ENCODE measurements around the gene FGB. TPM values are rescaled to one million over a fixed set of nuclear protein-coding genes. Genes with fewer than 3 reads are reported as not detected.
A peak's percentile ranks its signal among the peaks of the same experiment; 100 is the strongest.

FGB gene
- total and polyA plus RNA-seq, 12 donors: 1.2 TPM; not detected in 11

DNA sequence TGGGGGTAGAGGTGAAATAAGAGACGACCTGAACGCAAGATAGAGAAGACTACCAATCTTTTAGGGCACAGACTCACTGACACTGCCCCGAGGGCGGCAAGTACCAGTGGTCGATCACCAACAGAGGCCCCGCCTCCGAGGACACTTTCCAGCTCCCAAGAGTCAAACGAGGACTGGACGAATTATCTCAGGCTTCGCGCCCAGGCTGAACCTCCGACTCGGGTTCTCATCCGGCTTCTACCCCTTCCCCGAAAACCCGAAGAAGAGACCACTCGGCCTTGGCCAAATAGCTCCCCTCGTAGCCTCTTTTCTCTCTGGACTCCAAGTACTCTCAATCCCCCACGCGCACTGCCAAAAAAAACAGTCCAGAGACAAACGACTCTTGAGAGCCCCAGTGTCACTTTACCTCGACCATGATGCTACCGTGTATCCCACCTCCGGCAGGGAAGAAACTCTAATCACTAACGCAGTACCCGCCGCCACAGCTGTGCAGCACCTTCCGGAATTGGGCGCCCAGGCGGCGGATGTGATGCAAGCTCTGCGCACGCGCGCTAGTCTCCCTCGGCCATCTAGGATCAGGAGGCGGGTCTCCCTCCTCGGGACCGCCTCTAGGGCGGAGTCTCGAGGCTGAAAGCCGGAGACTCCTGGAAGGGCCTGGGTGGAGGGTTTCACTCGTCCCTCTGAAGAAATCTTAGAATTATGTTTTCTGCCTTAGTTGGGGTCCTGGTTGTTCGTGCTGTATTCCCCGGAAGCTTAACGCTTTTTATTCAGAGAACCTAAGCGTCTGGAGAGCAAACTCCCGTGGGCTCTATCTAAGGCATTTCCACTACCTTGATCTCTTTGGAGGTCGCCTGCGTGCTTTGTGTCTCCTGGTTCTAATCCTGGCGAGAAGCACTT, 12.7 kb upstream of the FGB start, which contains the start of gene PLRG1:
Gene PLRG1 (minus strand): TSS at position 507 of the 897 bp plus-strand sequence. CDS start 92 bp downstream, at position 415.
- Histone ChIP-seq H3K4me3 (peak within 1 kb of the TSS; percentile 58 to 93 (median 77)), H3K36me3 (peaks cover 0 to 36% (median 22%) of the 10 kb centered on the region in 9 donors), H3K27ac (peak within 1 kb of the TSS in 9 of 10 donors; percentile 37 to 88 (median 80)), H3K9me3 (no peaks in the 10 kb centered on the region), H3K27me3 (no peaks in the 10 kb centered on the region), H3K4me1 (peaks cover 0 to 23% (median 18%) of the 10 kb centered on the region in 9 donors)
- ATAC-seq (peak; percentile 100), DNase-seq (peak; percentile 95 to 98)
- 0% methylated on average over 51 of the region's 51 CpGs for WGBS, 2 donors
- peak in 5 of 9 donors; percentile 33 to 54 (median 50) for TF ChIP-seq CTCF (IDR thresholded peaks at IDR 0.05)
- intact Hi-C loops (cut with DNase I): loop anchor here in 9 of 10 donors (2.0 to 10.0 kb wide), 11 partner anchors 65 to 825 kb away; partner anchors contain the start of genes MAP9 (in 3 of the 9), RBM46 (in 2 of the 9) and FGG (in 1 of the 9)

GRCh38 chr4:154551872-154552686, 10.7 kb upstream of the FGB start:
- H3K27ac ChIP-seq: no peak overlapping the region
- TF ChIP-seq CTCF (IDR thresholded peaks at IDR 0.05): peak; percentile 57 to 95 (median 87)
- peak in 7 of 8 donors; percentile 58 to 75 (median 69) for ATAC-seq
- intact Hi-C loops (cut with DNase I): loop anchor here in 9 of 10 donors (2.0 to 10.0 kb wide), 12 partner anchors 63 to 823 kb away; partner anchors contain the start of genes MAP9 (in 3 of the 9), RBM46 (in 2 of the 9) and FGG (in 1 of the 9)
- H3K36me3 ChIP-seq: peaks cover 0 to 16% (median 3%) of the 10 kb centered on the region in 9 donors
- no peaks in the 10 kb centered on the region for H3K27me3 ChIP-seq
- peaks cover 0 to 23% (median 18%) of the 10 kb centered on the region in 9 donors for H3K4me1 ChIP-seq
- no peaks in the 10 kb centered on the region for H3K9me3 ChIP-seq
- WGBS, 2 donors: 18 to 24% methylated on average over 6 of the region's 6 CpGs
- H3K4me3 ChIP-seq: no peak overlapping the region
- peak; percentile 43 to 72 for DNase-seq

DNA sequence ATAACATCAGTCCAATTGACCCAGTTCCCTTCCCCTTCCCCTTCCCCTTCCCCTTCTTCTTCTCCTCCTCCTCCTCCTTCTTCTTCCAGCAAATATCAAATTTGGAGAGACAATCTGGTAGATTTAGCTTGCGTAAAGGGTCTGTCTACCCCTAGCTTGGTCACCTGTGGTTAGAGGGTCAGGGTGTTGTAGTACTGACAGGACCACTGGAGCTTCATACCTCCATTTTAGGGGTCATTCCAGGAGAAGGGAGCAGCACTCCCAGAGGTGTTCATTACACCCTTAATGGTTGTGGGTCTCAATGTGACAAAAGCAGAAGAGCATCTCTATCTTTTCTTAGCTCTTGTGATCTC, 3.7 kb upstream of the FGB start:
- Histone ChIP-seq H3K4me3 (no peak overlapping the region), H3K4me1 (no peaks in the 10 kb centered on the region), H3K36me3 (no peaks in the 10 kb centered on the region), H3K27ac (no peak overlapping the region), H3K9me3 (no peaks in the 10 kb centered on the region), H3K27me3 (peaks cover 0 to 3% (median 0%) of the 10 kb centered on the region in 7 donors)
- 91 to 100% methylated on average over 1 of the region's 1 CpG for WGBS, 2 donors
- no peak for ATAC-seq
- no peak for TF ChIP-seq CTCF (IDR thresholded peaks at IDR 0.05)
- DNase-seq: no peak
- intact Hi-C loops (cut with DNase I): loop anchor here in 8 of 10 donors (5.0 to 10.0 kb wide), 7 partner anchors 56 to 816 kb away; partner anchors contain the start of genes MAP9 (in 3 of the 8), RBM46 (in 2 of the 8) and FGG (in 1 of the 8)
